ENCODE results near the gene CYTH4. TPM values are rescaled to one million over a fixed set of nuclear protein-coding genes. Genes with fewer than 3 reads are reported as not detected.

The CYTH4 gene
- total RNA-seq, 4 donors from 2014 or later, result 3.3 to 15.1 (median 4.2) TPM

GRCh38 chr22:37241351-37242142, 40.8 kb upstream of the CYTH4 start:
- no peaks in the 10 kb centered on the region for H3K9me3 ChIP-seq
- no peak overlapping the region for H3K27ac ChIP-seq
- intact Hi-C loops (cut with DNase I), result no loop called here
- DNase-seq, result no peak
- H3K36me3 ChIP-seq, result no peaks in the 10 kb centered on the region
- no peaks in the 10 kb centered on the region for H3K27me3 ChIP-seq
- 57 to 62% methylated on average over 14 to 15 of the region's 19 CpGs for WGBS, 2 donors
- TF ChIP-seq CTCF (IDR thresholded peaks at IDR 0.05) (no peak), POLR2A (IDR thresholded peaks at IDR 0.05) (no peak)
- no peak overlapping the region for H3K4me3 ChIP-seq (replicated peaks in 1 of 3)
- no peaks in the 10 kb centered on the region for H3K4me1 ChIP-seq

GRCh38 chr22:37242395-37242918, 39.9 kb upstream of the CYTH4 start:
- DNase-seq, result peak; percentile 14 to 36
- Histone ChIP-seq H3K4me1 (no peaks in the 10 kb centered on the region), H3K27me3 (no peaks in the 10 kb centered on the region), H3K9me3 (no peaks in the 10 kb centered on the region), H3K4me3 (replicated peaks in 1 of 3) (no peak overlapping the region), H3K36me3 (no peaks in the 10 kb centered on the region), H3K27ac (no peak overlapping the region)
- WGBS, 2 donors, result 53 to 62% methylated on average over 15 to 16 of the region's 16 CpGs
- intact Hi-C loops (cut with DNase I), result no loop called here
- no peak for TF ChIP-seq CTCF (IDR thresholded peaks at IDR 0.05)
- no peak for TF ChIP-seq POLR2A (IDR thresholded peaks at IDR 0.05)

DNA sequence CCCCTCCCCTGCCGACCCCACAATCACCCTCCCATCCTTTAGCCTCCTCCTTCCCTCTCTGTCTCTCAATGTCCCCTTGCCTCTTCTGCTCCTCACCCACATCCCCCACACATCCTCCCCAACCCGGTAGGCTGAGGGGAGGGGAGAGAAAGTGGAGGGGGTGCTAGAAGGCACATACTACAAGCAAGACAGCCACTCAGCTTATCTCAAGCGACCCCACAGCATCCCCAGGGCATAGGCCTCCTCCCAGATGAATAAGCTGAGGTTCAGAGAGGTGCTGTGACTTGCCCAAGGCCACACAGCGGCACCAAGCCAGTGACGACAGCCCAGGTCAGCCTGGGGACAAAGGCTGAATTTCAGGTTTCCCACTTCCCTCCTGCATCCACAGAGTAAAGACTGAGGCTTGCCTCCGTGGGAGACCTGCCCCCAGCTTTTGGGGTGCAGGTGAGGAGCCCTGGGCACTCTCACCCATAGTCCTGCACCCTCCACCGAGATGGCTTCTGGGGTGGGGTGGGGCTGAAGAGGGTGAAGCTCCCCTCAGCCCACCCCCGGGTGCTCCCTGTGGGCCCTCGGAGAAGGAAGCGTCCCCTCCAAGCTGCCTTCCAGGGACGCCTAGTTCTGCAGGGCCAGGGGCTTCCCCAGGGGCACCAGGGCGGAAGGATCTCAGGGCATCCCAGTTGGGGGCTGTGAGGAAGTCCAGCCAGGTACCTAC, 38.8 kb upstream of the CYTH4 start:
- no peaks in the 10 kb centered on the region for H3K36me3 ChIP-seq
- H3K9me3 ChIP-seq, result no peaks in the 10 kb centered on the region
- DNase-seq, result no peak
- peak overlapping the region in 1 of 3 donors; percentile 4 for H3K4me3 ChIP-seq (replicated peaks in 1 of 3)
- no peak for TF ChIP-seq CTCF (IDR thresholded peaks at IDR 0.05)
- TF ChIP-seq POLR2A (IDR thresholded peaks at IDR 0.05), result no peak
- no peak overlapping the region for H3K27ac ChIP-seq
- WGBS, 2 donors, result 45 to 59% methylated on average over 5 to 8 of the region's 12 CpGs
- H3K27me3 ChIP-seq, result no peaks in the 10 kb centered on the region
- H3K4me1 ChIP-seq, result no peaks in the 10 kb centered on the region
- intact Hi-C loops (cut with DNase I), result no loop called here

- DNase-seq, result peak; percentile 26 to 39
- Histone ChIP-seq H3K27ac (no peak within 1 kb of the TSS), H3K4me3 (replicated peaks in 1 of 3) (peak within 1 kb of the TSS in 1 of 3 donors; percentile 4), H3K27me3 (no peaks in the 10 kb centered on the region), H3K36me3 (no peaks in the 10 kb centered on the region), H3K4me1 (no peaks in the 10 kb centered on the region), H3K9me3 (no peaks in the 10 kb centered on the region)
- TF ChIP-seq POLR2A (IDR thresholded peaks at IDR 0.05) (no peak), CTCF (IDR thresholded peaks at IDR 0.05) (no peak)
- intact Hi-C loops (cut with DNase I), result no loop called here
- WGBS, 2 donors, result 20 to 22% methylated on average over 17 to 20 of the region's 23 CpGs
Observed at GRCh38 chr22:37244114-37244921, 38.0 kb upstream of the CYTH4 start, which contains the start of gene RAC2. TSS of gene RAC2 (minus strand) at chr22:37244269. CDS start at chr22:37244148, 121 bp downstream.
